ENCODE results near the gene ZNF341.

Gene ZNF341

GRCh38 chr20:33810259-33810658 is 78.5 kb downstream of the ZNF341 start:
- H3K4me3 ChIP-seq (ENCODE audit: low read depth in 1 of 2, low read length in 1 of 2): peak overlapping the region; percentile 18 to 78
- H3K27me3 ChIP-seq: no peaks in the 10 kb centered on the region
- H3K36me3 ChIP-seq: no peaks in the 10 kb centered on the region
- H3K27ac ChIP-seq: peak overlapping the region; percentile 97
- no peaks in the 10 kb centered on the region for H3K9me3 ChIP-seq
- TF ChIP-seq, protein P1, sequence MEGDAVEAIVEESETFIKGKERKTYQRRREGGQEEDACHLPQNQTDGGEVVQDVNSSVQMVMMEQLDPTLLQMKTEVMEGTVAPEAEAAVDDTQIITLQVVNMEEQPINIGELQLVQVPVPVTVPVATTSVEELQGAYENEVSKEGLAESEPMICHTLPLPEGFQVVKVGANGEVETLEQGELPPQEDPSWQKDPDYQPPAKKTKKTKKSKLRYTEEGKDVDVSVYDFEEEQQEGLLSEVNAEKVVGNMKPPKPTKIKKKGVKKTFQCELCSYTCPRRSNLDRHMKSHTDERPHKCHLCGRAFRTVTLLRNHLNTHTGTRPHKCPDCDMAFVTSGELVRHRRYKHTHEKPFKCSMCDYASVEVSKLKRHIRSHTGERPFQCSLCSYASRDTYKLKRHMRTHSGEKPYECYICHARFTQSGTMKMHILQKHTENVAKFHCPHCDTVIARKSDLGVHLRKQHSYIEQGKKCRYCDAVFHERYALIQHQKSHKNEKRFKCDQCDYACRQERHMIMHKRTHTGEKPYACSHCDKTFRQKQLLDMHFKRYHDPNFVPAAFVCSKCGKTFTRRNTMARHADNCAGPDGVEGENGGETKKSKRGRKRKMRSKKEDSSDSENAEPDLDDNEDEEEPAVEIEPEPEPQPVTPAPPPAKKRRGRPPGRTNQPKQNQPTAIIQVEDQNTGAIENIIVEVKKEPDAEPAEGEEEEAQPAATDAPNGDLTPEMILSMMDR (IDR thresholded peaks at IDR 0.05): no peak
- H3K4me1 ChIP-seq (ENCODE audit: control insufficient read depth in 1 of 2, insufficient read depth in 1 of 2, low read depth in 1 of 2, low read length in 1 of 2): peaks cover 48 to 56% of the 10 kb centered on the region in 2 experiments

- peaks cover 9% of the 10 kb centered on the region for H3K36me3 ChIP-seq
- H3K4me1 ChIP-seq (ENCODE audit: control insufficient read depth in 1 of 2, insufficient read depth in 1 of 2, low read depth in 1 of 2, low read length in 1 of 2): peaks cover 48 to 59% of the 10 kb centered on the region in 2 experiments
- TF ChIP-seq, protein P1 (IDR thresholded peaks at IDR 0.05): peak; percentile 41
- peak within 1 kb of the TSS; percentile 71 to 78 for H3K4me3 ChIP-seq (ENCODE audit: low read depth in 1 of 2, low read length in 1 of 2)
- peak within 1 kb of the TSS; percentile 97 for H3K27ac ChIP-seq
- H3K9me3 ChIP-seq: no peaks in the 10 kb centered on the region
- H3K27me3 ChIP-seq: no peaks in the 10 kb centered on the region
Measured at GRCh38 chr20:33810885-33811775, 79.3 kb downstream of the ZNF341 start, which contains the start of gene CHMP4B. CHMP4B (plus strand) TSS chr20:33811348; CDS start chr20:33811469, 121 bp downstream.

GRCh38 chr20:33811776-33812151 is 80.0 kb downstream of the ZNF341 start:
- Histone ChIP-seq H3K4me1 (ENCODE audit: control insufficient read depth in 1 of 2, insufficient read depth in 1 of 2, low read depth in 1 of 2, low read length in 1 of 2) (peaks cover 48 to 59% of the 10 kb centered on the region in 2 experiments), H3K27me3 (no peaks in the 10 kb centered on the region), H3K27ac (peak overlapping the region; percentile 97), H3K9me3 (no peaks in the 10 kb centered on the region), H3K4me3 (ENCODE audit: low read depth in 1 of 2, low read length in 1 of 2) (peak overlapping the region; percentile 71 to 78), H3K36me3 (peaks cover 10% of the 10 kb centered on the region)
- TF ChIP-seq, protein P1 (IDR thresholded peaks at IDR 0.05): no peak

DNA sequence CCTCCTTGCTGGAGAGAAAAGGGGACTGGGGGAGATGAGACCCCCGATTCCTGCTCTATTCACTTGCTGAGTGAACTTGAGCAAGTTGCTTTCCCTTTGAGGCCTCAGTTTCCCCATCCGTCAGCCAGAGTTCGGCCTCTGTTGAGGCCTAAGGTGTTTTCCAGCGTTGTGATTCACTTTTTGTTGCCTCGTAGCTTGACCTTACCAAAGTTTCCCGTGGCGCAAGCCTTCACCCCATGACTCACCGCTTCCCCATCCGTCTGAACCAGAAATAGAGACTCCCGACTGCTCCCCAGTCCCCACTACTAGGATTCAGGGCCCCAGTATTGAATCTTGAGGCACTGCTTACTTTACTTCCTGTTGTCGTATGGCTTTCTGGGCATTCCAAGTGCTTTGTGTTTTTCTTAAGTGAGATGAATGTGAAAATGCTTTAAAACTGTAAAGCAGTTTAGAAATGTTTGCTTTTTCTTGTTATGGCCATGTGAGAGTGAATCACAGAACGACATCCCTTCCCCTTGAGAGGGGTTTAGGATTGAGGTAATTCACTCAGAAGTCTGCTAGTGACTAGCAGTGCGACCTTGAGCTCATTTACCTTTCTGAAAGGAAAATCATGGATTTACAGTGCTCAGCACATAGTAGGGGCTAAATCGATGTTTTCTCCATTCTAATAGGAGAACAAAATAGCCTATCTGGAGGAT is 80.5 kb downstream of the ZNF341 start:
- peaks cover 10% of the 10 kb centered on the region for H3K36me3 ChIP-seq
- TF ChIP-seq, protein P1 (IDR thresholded peaks at IDR 0.05): no peak
- peak overlapping the region; percentile 97 for H3K27ac ChIP-seq
- H3K9me3 ChIP-seq: no peaks in the 10 kb centered on the region
- H3K4me1 ChIP-seq (ENCODE audit: control insufficient read depth in 1 of 2, insufficient read depth in 1 of 2, low read depth in 1 of 2, low read length in 1 of 2): peaks cover 48 to 59% of the 10 kb centered on the region in 2 experiments
- H3K27me3 ChIP-seq: no peaks in the 10 kb centered on the region
- peak overlapping the region; percentile 71 to 78 for H3K4me3 ChIP-seq (ENCODE audit: low read depth in 1 of 2, low read length in 1 of 2)

DNA sequence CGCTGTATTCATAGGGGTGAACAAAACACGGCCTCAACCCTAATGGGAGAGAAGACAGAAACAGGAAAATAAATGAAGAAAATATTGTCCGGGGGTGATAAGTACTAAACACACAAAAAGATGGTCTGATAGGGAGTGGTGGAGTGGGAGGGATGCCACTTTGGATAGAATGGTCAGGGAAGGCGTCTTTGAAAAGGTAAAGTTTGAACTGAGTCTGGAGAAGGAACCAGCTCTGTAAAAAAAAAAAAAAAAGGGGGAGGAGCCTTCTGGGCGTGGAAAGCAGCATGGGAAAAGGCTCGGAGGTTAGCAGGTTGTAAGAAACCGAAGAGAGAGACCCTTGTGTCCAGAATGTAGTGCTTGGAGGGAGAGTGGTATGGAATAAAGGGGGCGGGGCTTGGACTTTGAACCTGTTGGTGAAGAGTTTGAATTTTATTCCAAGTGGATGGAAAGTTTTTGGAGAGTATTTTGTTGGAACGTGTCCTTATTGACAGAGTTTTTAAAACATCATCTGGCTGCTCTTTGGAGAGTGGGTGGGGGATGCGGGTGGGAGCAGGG is 81.2 kb downstream of the ZNF341 start:
- peaks cover 10% of the 10 kb centered on the region for H3K36me3 ChIP-seq
- H3K4me3 ChIP-seq (ENCODE audit: low read depth in 1 of 2, low read length in 1 of 2): peak overlapping the region; percentile 71 to 78
- peak overlapping the region; percentile 97 for H3K27ac ChIP-seq
- peaks cover 48 to 61% of the 10 kb centered on the region in 2 experiments for H3K4me1 ChIP-seq (ENCODE audit: control insufficient read depth in 1 of 2, insufficient read depth in 1 of 2, low read depth in 1 of 2, low read length in 1 of 2)
- TF ChIP-seq, protein P1 (IDR thresholded peaks at IDR 0.05): no peak
- H3K9me3 ChIP-seq: no peaks in the 10 kb centered on the region
- H3K27me3 ChIP-seq: no peaks in the 10 kb centered on the region

Data from neutrophil (primary cell).